ENCODE results near the gene SRGAP3. TPM values are rescaled to one million over a fixed set of nuclear protein-coding genes. Genes with fewer than 3 reads are reported as not detected.

Gene SRGAP3
- total RNA-seq, 1 donor from 2014 or later: 0.99 TPM

DNA sequence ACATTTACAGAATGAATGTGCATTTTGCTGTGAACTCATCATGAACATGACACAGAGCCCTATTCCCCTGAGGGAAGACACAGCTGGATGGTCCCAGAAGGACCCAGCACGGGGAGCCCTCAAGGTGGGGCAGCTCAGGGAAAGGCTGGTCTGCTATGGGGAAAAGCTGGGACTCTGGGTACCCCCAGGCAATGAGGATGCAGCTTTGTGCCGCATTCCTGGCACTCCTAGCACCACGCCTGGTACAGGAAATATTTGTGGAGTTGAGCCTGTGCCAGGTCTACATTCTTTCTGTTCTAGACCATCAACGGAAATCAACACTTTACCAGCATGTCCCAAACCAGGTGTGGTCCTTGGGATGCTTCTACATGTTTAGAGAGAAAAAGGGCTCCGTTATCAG, 74.0 kb downstream of the SRGAP3 start:
- H3K36me3 Mint-ChIP-seq (ENCODE audit: low read depth): no peaks in the 10 kb centered on the region
- peaks cover 35% of the 10 kb centered on the region for H3K4me1 Mint-ChIP-seq (ENCODE audit: low read depth)
- TF ChIP-seq, protein P1, sequence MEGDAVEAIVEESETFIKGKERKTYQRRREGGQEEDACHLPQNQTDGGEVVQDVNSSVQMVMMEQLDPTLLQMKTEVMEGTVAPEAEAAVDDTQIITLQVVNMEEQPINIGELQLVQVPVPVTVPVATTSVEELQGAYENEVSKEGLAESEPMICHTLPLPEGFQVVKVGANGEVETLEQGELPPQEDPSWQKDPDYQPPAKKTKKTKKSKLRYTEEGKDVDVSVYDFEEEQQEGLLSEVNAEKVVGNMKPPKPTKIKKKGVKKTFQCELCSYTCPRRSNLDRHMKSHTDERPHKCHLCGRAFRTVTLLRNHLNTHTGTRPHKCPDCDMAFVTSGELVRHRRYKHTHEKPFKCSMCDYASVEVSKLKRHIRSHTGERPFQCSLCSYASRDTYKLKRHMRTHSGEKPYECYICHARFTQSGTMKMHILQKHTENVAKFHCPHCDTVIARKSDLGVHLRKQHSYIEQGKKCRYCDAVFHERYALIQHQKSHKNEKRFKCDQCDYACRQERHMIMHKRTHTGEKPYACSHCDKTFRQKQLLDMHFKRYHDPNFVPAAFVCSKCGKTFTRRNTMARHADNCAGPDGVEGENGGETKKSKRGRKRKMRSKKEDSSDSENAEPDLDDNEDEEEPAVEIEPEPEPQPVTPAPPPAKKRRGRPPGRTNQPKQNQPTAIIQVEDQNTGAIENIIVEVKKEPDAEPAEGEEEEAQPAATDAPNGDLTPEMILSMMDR (IDR thresholded peaks at IDR 0.05): no peak
- H3K27ac Mint-ChIP-seq (ENCODE audit: unreplicated experiment): peak overlapping the region; percentile 69
- no peak for DNase-seq (ENCODE audit: low spot score)
- H3K4me3 Mint-ChIP-seq (ENCODE audit: unreplicated experiment): no peak overlapping the region
- no peaks in the 10 kb centered on the region for H3K9me3 Mint-ChIP-seq (ENCODE audit: low read depth)
- H3K27me3 Mint-ChIP-seq (ENCODE audit: low read depth): peaks cover 2% of the 10 kb centered on the region

- no peak for DNase-seq (ENCODE audit: low spot score)
- peaks cover 35% of the 10 kb centered on the region for H3K4me1 Mint-ChIP-seq (ENCODE audit: low read depth)
- no peaks in the 10 kb centered on the region for H3K9me3 Mint-ChIP-seq (ENCODE audit: low read depth)
- no peak overlapping the region for H3K4me3 Mint-ChIP-seq (ENCODE audit: unreplicated experiment)
- H3K27ac Mint-ChIP-seq (ENCODE audit: unreplicated experiment): no peak overlapping the region
- no peaks in the 10 kb centered on the region for H3K36me3 Mint-ChIP-seq (ENCODE audit: low read depth)
- peaks cover 1% of the 10 kb centered on the region for H3K27me3 Mint-ChIP-seq (ENCODE audit: low read depth)
- TF ChIP-seq, protein P1 (IDR thresholded peaks at IDR 0.05): no peak
These were observed 76.0 kb downstream of the SRGAP3 start for GRCh38 chr3:9173445-9173844.

- TF ChIP-seq, protein P1 (IDR thresholded peaks at IDR 0.05): no peak
- H3K27ac Mint-ChIP-seq (ENCODE audit: unreplicated experiment): no peak overlapping the region
- H3K9me3 Mint-ChIP-seq (ENCODE audit: low read depth): no peaks in the 10 kb centered on the region
- peaks cover 35% of the 10 kb centered on the region for H3K4me1 Mint-ChIP-seq (ENCODE audit: low read depth)
- H3K4me3 Mint-ChIP-seq (ENCODE audit: unreplicated experiment): no peak overlapping the region
- no peaks in the 10 kb centered on the region for H3K36me3 Mint-ChIP-seq (ENCODE audit: low read depth)
- DNase-seq (ENCODE audit: low spot score): no peak
- peaks cover 1% of the 10 kb centered on the region for H3K27me3 Mint-ChIP-seq (ENCODE audit: low read depth)
These were observed 76.6 kb downstream of the SRGAP3 start for GRCh38 chr3:9172851-9173321.

GRCh38 chr3:9170851-9171160, 78.6 kb downstream of the SRGAP3 start:
- H3K27me3 Mint-ChIP-seq (ENCODE audit: low read depth): peaks cover 1% of the 10 kb centered on the region
- H3K27ac Mint-ChIP-seq (ENCODE audit: unreplicated experiment): no peak overlapping the region
- no peak overlapping the region for H3K4me3 Mint-ChIP-seq (ENCODE audit: unreplicated experiment)
- peaks cover 34% of the 10 kb centered on the region for H3K4me1 Mint-ChIP-seq (ENCODE audit: low read depth)
- no peak for DNase-seq (ENCODE audit: low spot score)
- TF ChIP-seq, protein P1 (IDR thresholded peaks at IDR 0.05): no peak
- no peaks in the 10 kb centered on the region for H3K9me3 Mint-ChIP-seq (ENCODE audit: low read depth)
- H3K36me3 Mint-ChIP-seq (ENCODE audit: low read depth): no peaks in the 10 kb centered on the region

GRCh38 chr3:9169956-9170850, 79.2 kb downstream of the SRGAP3 start:
- H3K27ac Mint-ChIP-seq (ENCODE audit: unreplicated experiment): no peak overlapping the region
- TF ChIP-seq, protein P1 (IDR thresholded peaks at IDR 0.05): no peak
- H3K4me3 Mint-ChIP-seq (ENCODE audit: unreplicated experiment): no peak overlapping the region
- DNase-seq (ENCODE audit: low spot score): no peak
- peaks cover 1% of the 10 kb centered on the region for H3K27me3 Mint-ChIP-seq (ENCODE audit: low read depth)
- no peaks in the 10 kb centered on the region for H3K9me3 Mint-ChIP-seq (ENCODE audit: low read depth)
- no peaks in the 10 kb centered on the region for H3K36me3 Mint-ChIP-seq (ENCODE audit: low read depth)
- peaks cover 28% of the 10 kb centered on the region for H3K4me1 Mint-ChIP-seq (ENCODE audit: low read depth)
